K562 (cell line): ENCODE data around the gene BMP10. TPM values are rescaled to one million over a fixed set of nuclear protein-coding genes. Genes with fewer than 3 reads are reported as not detected.

Source experiments
- ATAC-seq: fragments of 200-7000 bp; cut with Tn5 transposase; 3 replicates; pipeline ENCODE4 v1.9.1; 2020; ENCODE audit warnings: moderate library complexity
- BruUV-seq: library from RNA; stranded (reverse); fragments of 400-500 nt; replicated peaks from 2 replicates; lab custom pipeline; 2021; lab: Mats Ljungman, UMichigan
- CTCF ChIA-PET: fragments of 300-600 bp; formaldehyde crosslinking; extraction: SDS; loops from one replicate; lab custom pipeline; 2021; ENCODE audit warnings: low intra/inter-chr PET ratio; lab: Yijun Ruan, JAX
- POLR2A ChIA-PET: fragments of 300-600, 350-650 bp; sonication (Branson Sonifier 250); formaldehyde crosslinking; extraction: SDS; loops from one replicate; lab custom pipeline; 2021; ENCODE audit warnings: antibody characterized with exemption, inconsistent platforms; lab: Yijun Ruan, JAX
- DNase-seq, 4 experiments: peaks; one replicate each; pipeline versions ENCODE4 v3.0.0 to v3.0.0-alpha.2; 2011 to 2018; ENCODE audit warnings: low spot score in 3 of 4, mixed read lengths in 3 of 4; ENCODE audit errors: extremely low read depth in 1 of 4
- FAIRE-seq: peaks from 2 replicates; lab custom pipeline; 2011; peaks lifted over from hg19 to GRCh38; lab: Jason Lieb, UNC
- H2AFZ ChIP-seq: 2 replicates; pipeline ENCODE4 v1.6.0; 2011; ENCODE audit warnings: low read depth, low read length, control low read depth, inconsistent platforms
- H3K27ac ChIP-seq: fragments of 200-600 bp; 3 replicates; pipeline ENCODE4 v1.8.0; 2011; ENCODE audit warnings: low read depth, mild to moderate bottlenecking, control low read depth, inconsistent platforms, low read length, moderate library complexity, mixed read lengths; ENCODE audit errors: extremely low read depth
- H3K27me3 ChIP-seq, 2 experiments: fragments of 300-600 bp in 1 of 2; 2 replicates in 1 of 2; 3 replicates in 1 of 2; pipeline versions ENCODE4 v1.6.0 to v1.8.0; 2011; ENCODE audit warnings: inconsistent platforms in 2 of 2, low read length in 2 of 2, mild to moderate bottlenecking in 1 of 2, mixed read lengths in 1 of 2, moderate library complexity in 1 of 2; ENCODE audit not compliant: control insufficient read depth in 2 of 2, insufficient read depth in 2 of 2
- H3K36me3 ChIP-seq: fragments of 300-600 bp; 3 replicates; pipeline ENCODE4 v1.8.0; 2011; ENCODE audit warnings: mild to moderate bottlenecking, low read length, inconsistent platforms; ENCODE audit not compliant: control insufficient read depth, insufficient read depth
- H3K4me1 ChIP-seq, 2 experiments: fragments of 200-600 bp in 1 of 2; replicated peaks in 1 of 2; 2 replicates in 1 of 2; 3 replicates in 1 of 2; pipeline versions ENCODE4 v1.5.1 to v1.8.0; 2011; ENCODE audit warnings: inconsistent platforms in 2 of 2, low read length in 2 of 2, mild to moderate bottlenecking in 1 of 2, mixed read lengths in 1 of 2, moderate library complexity in 1 of 2; ENCODE audit not compliant: control insufficient read depth in 2 of 2, insufficient read depth in 2 of 2
- H3K4me2 ChIP-seq: 2 replicates; pipeline ENCODE4 v1.6.1; 2011; ENCODE audit warnings: low read length, control low read depth, inconsistent platforms, mixed read lengths; ENCODE audit not compliant: insufficient read depth
- H3K4me3 ChIP-seq: fragments of 200-600 bp; sonication (generic), shearing (Covaris generic); 2 replicates; pipeline ENCODE4 v1.5.1; 2016; ENCODE audit warnings: control low read depth, inconsistent platforms
- H3K79me2 ChIP-seq: fragments of 200-600 bp; 3 replicates; pipeline ENCODE4 v1.8.0; 2011; ENCODE audit warnings: low read length, inconsistent platforms; ENCODE audit not compliant: control insufficient read depth, insufficient read depth
- H3K9ac ChIP-seq, 2 experiments: 2 replicates each; pipeline versions ENCODE4 v1.6.0 to v1.6.1; 2011; ENCODE audit warnings: low read depth in 2 of 2, low read length in 2 of 2, control low read depth in 1 of 2, inconsistent platforms in 1 of 2, mild to moderate bottlenecking in 1 of 2, mixed read lengths in 1 of 2; ENCODE audit not compliant: insufficient read depth in 1 of 2
- H3K9me1 ChIP-seq: one replicate; pipeline ENCODE4 v1.6.0; 2011; ENCODE audit warnings: inconsistent platforms, mild to moderate bottlenecking, low read length, moderate library complexity; ENCODE audit not compliant: control insufficient read depth, insufficient read depth
- H3K9me3 ChIP-seq: replicated peaks from 2 replicates; pipeline ENCODE4 v1.5.1; 2011; ENCODE audit warnings: low read depth, low read length, inconsistent platforms; ENCODE audit not compliant: control insufficient read depth, insufficient read depth
- H4K20me1 ChIP-seq: replicated peaks from 2 replicates; pipeline ENCODE4 v1.6.1; 2011; ENCODE audit warnings: low read length, inconsistent platforms, mixed read lengths; ENCODE audit not compliant: control insufficient read depth, insufficient read depth
- FOXJ2 ChIP-seq: fragments of 200-800 bp; sonication (Bioruptor generic); IDR thresholded peaks from 2 replicates; pipeline ENCODE4 v1.6.1; 2016; ENCODE audit warnings: missing genetic modification characterization, missing compliant biosample characterization
- HDAC6 ChIP-seq: IDR thresholded peaks from 2 replicates; pipeline ENCODE4 v1.6.1; 2012; ENCODE audit warnings: low read depth, mild to moderate bottlenecking, control low read depth, inconsistent platforms, low read length, moderate library complexity
- ILK ChIP-seq: fragments of 450-650 bp; IDR thresholded peaks from 2 replicates; pipeline ENCODE4 v1.6.1; 2016; ENCODE audit warnings: missing genetic modification characterization, low read depth, mild to moderate bottlenecking, missing compliant biosample characterization, moderate library complexity, borderline replicate concordance
- KHSRP ChIP-seq: fragments of 450-650 bp; IDR thresholded peaks from 2 replicates; pipeline ENCODE4 v1.6.1; 2017
- MBD2 ChIP-seq: sonication (generic); IDR thresholded peaks from 2 replicates; pipeline ENCODE4 v1.6.1; 2016; ENCODE audit warnings: low read depth, borderline replicate concordance
- MCM2 ChIP-seq: fragments of 450-650 bp; IDR thresholded peaks from 2 replicates; pipeline ENCODE4 v1.6.1; 2017; ENCODE audit warnings: low read depth, mild to moderate bottlenecking
- NFATC3 ChIP-seq: fragments of 450-650 bp; IDR thresholded peaks from 2 replicates; pipeline ENCODE4 v1.6.1; 2017; ENCODE audit warnings: mild to moderate bottlenecking
- POLR2AphosphoS5 ChIP-seq: IDR thresholded peaks from 2 replicates; pipeline ENCODE4 v1.6.1; 2011; ENCODE audit warnings: mild to moderate bottlenecking, low read depth, low read length, moderate library complexity; ENCODE audit not compliant: control insufficient read depth, insufficient read depth
- SRSF3 ChIP-seq: fragments of 200-400 bp; formaldehyde crosslinking; IDR thresholded peaks from 2 replicates; pipeline ENCODE4 v1.6.1; 2016; ENCODE audit warnings: mild to moderate bottlenecking, low read length, moderate library complexity; ENCODE audit not compliant: insufficient read depth
- USF2 ChIP-seq: sonication (generic); formaldehyde crosslinking; IDR thresholded peaks from 2 replicates; pipeline ENCODE4 v1.5.0; 2020; ENCODE audit warnings: missing genetic modification reagents
- ZBTB12 ChIP-seq: fragments of 250-450 bp; sonication (Bioruptor Pico); IDR thresholded peaks from 2 replicates; pipeline ENCODE4 v1.4.0; 2020
- ZBTB43 ChIP-seq: sonication (generic); formaldehyde crosslinking; IDR thresholded peaks from 2 replicates; pipeline ENCODE4 v1.8.0; 2023; ENCODE audit warnings: mild to moderate bottlenecking, missing genetic modification reagents
- ZNF232 ChIP-seq: sonication (generic); formaldehyde crosslinking; IDR thresholded peaks from 2 replicates; pipeline ENCODE4 v1.8.0; 2022; ENCODE audit warnings: mild to moderate bottlenecking, missing genetic modification reagents
- WGBS: fragments of 100-300 bp; shearing (Covaris generic); methylation state at CpG from one replicate; pipeline ENCODE4 v1.1.6; 2016; ENCODE audit warnings: low coverage, mixed read lengths; ENCODE audit not compliant: insufficient coverage; ENCODE audit errors: missing lambda C conversion rate; 5-methylcytosine and 5-hydroxymethylcytosine counted together
- in situ Hi-C: fragments of 300-500 bp; cut with MboI; formaldehyde crosslinking; loops from 4 replicates; pipeline ENCODE4 v1.15.0; 2018; ENCODE audit warnings: inconsistent platforms, mixed read lengths
- intact Hi-C: fragments of 100-400 bp; cut with micrococcal nuclease; formaldehyde crosslinking; loops from 2 replicates; pipeline ENCODE4 v1.14.2; 2022
- polyA plus RNA-seq, 8 experiments: library from polyadenylated mRNA; depleted of rRNA in 4 of 8; stranded (reverse) in 5 of 8; unstranded in 3 of 8; fragments of >200 nt; fragmentation: Nextera tagmentation in 2 of 8; fragmentation: Illumina TruSeq in 1 of 8; extraction: Ambion mirVana in 2 of 8; extraction: Trizol in 1 of 8; gene quantifications; 2 replicates each; pipeline versions ENCODE4 v1.2.1 to v1.2.3, GENCODE V29; 2011 to 2014; ENCODE audit warnings: inconsistent platforms in 1 of 8, missing spikeins in 1 of 8
- total RNA-seq, 7 experiments: library from RNA; depleted of rRNA in 6 of 7; stranded (reverse); fragments of >200 nt in 6 of 7; fragmentation: Illumina TruSeq in 2 of 7; extraction: Trizol in 2 of 7; gene quantifications; 2 replicates each; pipeline versions ENCODE4 v1.2.1 to v1.2.3, GENCODE V29; 2011 to 2021; ENCODE audit warnings: low replicate concordance in 1 of 7

The BMP10 gene
- total and polyA plus RNA-seq, 9 of the 15 experiments (the other 6 are each of a cell fraction or from before 2014, with no cell fraction given), result 0.11 to 0.91 (median 0.43) TPM

- POLR2A ChIA-PET, result interaction anchor here (0.8 to 1.3 kb wide), 2 partner anchors 13 to 24 kb away, joined by 3 read pairs; no protein-coding TSS in a partner anchor
- BruUV-seq, result no TSS peak
- DNase-seq (no peak), ATAC-seq (no peak), FAIRE-seq (no peak)
- Histone ChIP-seq H3K9me3 (no peaks in the 10 kb centered on the region; the same call in 1 of the 2 replicates), H3K36me3 (no peaks in the 10 kb centered on the region), H3K79me2 (no peaks in the 10 kb centered on the region), H4K20me1 (no peaks in the 10 kb centered on the region), H3K27ac (no peak overlapping the region), H3K27me3 (no peaks in the 10 kb centered on the region), H3K4me2 (no peak overlapping the region), H3K4me1 (peaks cover 11 to 42% of the 10 kb centered on the region in 2 experiments; a peak in 4 of 5 replicates), H3K9ac (no peak overlapping the region), H3K4me3 (no peak overlapping the region), H2AFZ (peak overlapping the region; percentile 92), H3K9me1 (no peaks in the 10 kb centered on the region)
- WGBS, result 80% methylated on average over 1 of the region's 1 CpG
- in situ Hi-C loops, result loop anchor here (10.0 kb wide), 1 partner anchor 371 kb away; the partner anchor contains the start of genes APLF and FBXO48
- intact Hi-C loops, result loop anchor here (2.0 to 5.0 kb wide), 2 partner anchors 68 to 373 kb away; no protein-coding TSS in a partner anchor
- CTCF ChIA-PET, result interaction anchor here (1.6 kb wide), 1 partner anchor 84 kb away, joined by 10 read pairs; no protein-coding TSS in a partner anchor
- TF ChIP-seq SRSF3, result no peak
- TF ChIP-seq HDAC6, result no peak
- no peak for TF ChIP-seq USF2
- TF ChIP-seq MCM2, result no peak
- TF ChIP-seq NFATC3, result no peak
- no peak for TF ChIP-seq ZNF232 (CRISPR knock-in tag)
- no peak for TF ChIP-seq ILK (tag)
- no peak for TF ChIP-seq FOXJ2 (tag)
- no peak for TF ChIP-seq KHSRP
- TF ChIP-seq POLR2AphosphoS5, result no peak
- no peak for TF ChIP-seq ZBTB43
- TF ChIP-seq ZBTB12 (CRISPR knock-in tag), result no peak
- TF ChIP-seq MBD2, result no peak
Observed at GRCh38 chr2:68835621-68836020, 35.6 kb downstream of the BMP10 start.
